DOHH2 (cell line): Measurements from ENCODE around the gene TYMP.

ENCODE experiments used
- H3F3A ChIP-seq: fragments of 200-600 bp; sonication (generic), shearing (Covaris generic); 2 replicates; pipeline ENCODE4 v1.6.0; 2016; ENCODE audit warnings: antibody characterized with exemption, mild to moderate bottlenecking; ENCODE audit not compliant: control insufficient read depth, insufficient read depth
- H3K27ac ChIP-seq: fragments of 200-600 bp; sonication (generic); 2 replicates; pipeline ENCODE4 v1.5.1; 2014; ENCODE audit warnings: low read depth, mild to moderate bottlenecking, low read length, moderate library complexity
- H3K27me3 ChIP-seq: fragments of 200-600 bp; sonication (generic); 2 replicates; pipeline ENCODE4 v1.6.1; 2014; ENCODE audit warnings: mild to moderate bottlenecking, low read length, mixed read lengths; ENCODE audit not compliant: control insufficient read depth
- H3K36me3 ChIP-seq: fragments of 200-600 bp; sonication (generic); 2 replicates; pipeline ENCODE4 v1.6.1; 2014; ENCODE audit warnings: mild to moderate bottlenecking, low read length, moderate library complexity, mixed read lengths; ENCODE audit not compliant: control insufficient read depth
- H3K4me1 ChIP-seq: fragments of 200-600 bp; sonication (generic); 2 replicates; pipeline ENCODE4 v1.6.1; 2014; ENCODE audit warnings: mild to moderate bottlenecking, low read length, mixed read lengths; ENCODE audit not compliant: control insufficient read depth
- H3K4me2 ChIP-seq: fragments of 200-600 bp; sonication (generic); 2 replicates; pipeline ENCODE4 v1.6.0; 2014; ENCODE audit warnings: mild to moderate bottlenecking, low read length, moderate library complexity
- H3K4me3 ChIP-seq: fragments of 200-600 bp; sonication (generic); 2 replicates; pipeline ENCODE4 v1.5.1; 2014; ENCODE audit warnings: mild to moderate bottlenecking, low read length, mixed read lengths
- H3K79me2 ChIP-seq: fragments of 200-600 bp; sonication (generic); 2 replicates; pipeline ENCODE4 v1.6.1; 2014; ENCODE audit warnings: mild to moderate bottlenecking, low read length, mixed read lengths; ENCODE audit not compliant: control insufficient read depth
- H3K9me2 ChIP-seq: fragments of 200-600 bp; sonication (generic); replicated peaks from 2 replicates; pipeline ENCODE4 v1.6.1; 2014; ENCODE audit warnings: mild to moderate bottlenecking, low read length, mixed read lengths; ENCODE audit not compliant: control insufficient read depth
- H3K9me3 ChIP-seq: fragments of 200-600 bp; sonication (generic); 2 replicates; pipeline ENCODE4 v1.6.1; 2014; ENCODE audit warnings: antibody characterized with exemption, low read length, mixed read lengths; ENCODE audit not compliant: control insufficient read depth, insufficient read depth
- H4K20me1 ChIP-seq: fragments of 200-600 bp; sonication (generic); 2 replicates; pipeline ENCODE4 v1.6.0; 2014; ENCODE audit warnings: low read depth, mild to moderate bottlenecking, antibody characterized with exemption, low read length, moderate library complexity; ENCODE audit not compliant: control insufficient read depth, insufficient read depth
- CTCF ChIP-seq: fragments of 200-600 bp; sonication (generic); IDR thresholded peaks from one replicate; pipeline ENCODE4 v1.5.1; 2014; ENCODE audit warnings: antibody characterized with exemption, mild to moderate bottlenecking, low read depth, low read length; ENCODE audit not compliant: poor library complexity, severe bottlenecking
- EZH2phosphoT487 ChIP-seq: fragments of 200-600 bp; sonication (generic); IDR thresholded peaks from 2 replicates; pipeline ENCODE4 v1.6.1; 2017; ENCODE audit warnings: borderline replicate concordance, mild to moderate bottlenecking, antibody characterized with exemption, low read length, moderate library complexity, mixed read lengths

Gene TYMP

GRCh38 chr22:50567721-50568252 is 38.0 kb upstream of the TYMP start:
- no peak for TF ChIP-seq EZH2phosphoT487
- TF ChIP-seq CTCF, result no peak
- Histone ChIP-seq H4K20me1 (no peaks in the 10 kb centered on the region), H3K4me2 (no peak overlapping the region), H3F3A (peaks cover 2% of the 10 kb centered on the region; the same call in 1 of the 2 replicates), H3K9me2 (no peaks in the 10 kb centered on the region), H3K27ac (no peak overlapping the region), H3K4me3 (no peak overlapping the region), H3K27me3 (peaks cover 12% of the 10 kb centered on the region), H3K9me3 (no peaks in the 10 kb centered on the region), H3K79me2 (no peaks in the 10 kb centered on the region), H3K4me1 (peaks cover 8% of the 10 kb centered on the region), H3K36me3 (peaks cover 49% of the 10 kb centered on the region)

- Histone ChIP-seq H3K9me3 (no peaks in the 10 kb centered on the region), H3K4me1 (peaks cover 8% of the 10 kb centered on the region), H3K36me3 (peaks cover 14% of the 10 kb centered on the region), H3K4me2 (no peak overlapping the region), H3K27me3 (peaks cover 18% of the 10 kb centered on the region), H3K79me2 (no peaks in the 10 kb centered on the region), H3K4me3 (no peak overlapping the region), H3F3A (peaks cover 2% of the 10 kb centered on the region; the same call in 1 of the 2 replicates), H3K9me2 (no peaks in the 10 kb centered on the region), H3K27ac (no peak overlapping the region), H4K20me1 (no peaks in the 10 kb centered on the region)
- no peak for TF ChIP-seq EZH2phosphoT487
- TF ChIP-seq CTCF, result no peak
Observed at GRCh38 chr22:50564289-50564688, 34.5 kb upstream of the TYMP start.

GRCh38 chr22:50563413-50564160 is 33.8 kb upstream of the TYMP start:
- H3K27ac ChIP-seq, result no peak overlapping the region
- peaks cover 2% of the 10 kb centered on the region; the same call in 1 of the 2 replicates for H3F3A ChIP-seq
- H3K27me3 ChIP-seq, result peaks cover 18% of the 10 kb centered on the region

More at GRCh38 chr22:50563413-50564160, 33.8 kb upstream of the TYMP start:
- Histone ChIP-seq H3K4me1 (peaks cover 8% of the 10 kb centered on the region), H3K9me3 (no peaks in the 10 kb centered on the region), H3K36me3 (peaks cover 8% of the 10 kb centered on the region), H4K20me1 (no peaks in the 10 kb centered on the region), H3K4me3 (peak overlapping the region; percentile 87), H3K9me2 (no peaks in the 10 kb centered on the region), H3K79me2 (no peaks in the 10 kb centered on the region), H3K4me2 (peak overlapping the region; percentile 100)
- no peak for TF ChIP-seq CTCF
- 0 out of 2 replicates have a peak, but pooled peaks have one; percentile 31 for TF ChIP-seq EZH2phosphoT487
